Esophagus squamous epithelium (tissue), 5 donors: ENCODE measurements around the gene SLC28A2. TPM values are rescaled to one million over a fixed set of nuclear protein-coding genes. Genes with fewer than 3 reads are reported as not detected.
"Not testable (repeated sequence)": the region's sequence is repeated elsewhere in the genome, so short reads cannot be mapped to it uniquely, and the experiment has no call there.

Experiments
- DNase-seq: peaks from one replicate; lab custom pipeline; 2025; lab: John Stamatoyannopoulos, UW
- H3K27ac ChIP-seq, 4 donors: fragments of 200-600 bp; sonication (generic); one replicate each; pipeline ENCODE4 v1.5.1; 2016 to 2019; ENCODE audit warnings: mild to moderate bottlenecking in 1 of 4
- H3K27me3 ChIP-seq, 4 donors: fragments of 200-600 bp; sonication (generic); 1 replicate in 3 of 4; 2 replicates in 1 of 4; pipeline versions ENCODE4 v1.5.1 to v1.6.0; 2017 to 2021; ENCODE audit warnings: antibody characterized with exemption in 1 of 4
- H3K36me3 ChIP-seq, 3 donors: fragments of 200-600 bp; sonication (generic); one replicate each; pipeline ENCODE4 v1.5.1; 2016 to 2019
- H3K4me1 ChIP-seq, 3 donors: fragments of 200-600 bp; sonication (generic); one replicate each; pipeline ENCODE4 v1.5.1; 2017 to 2019
- H3K4me3 ChIP-seq, 4 donors: fragments of 200-600 bp; sonication (generic); 1 replicate in 3 of 4; 2 replicates in 1 of 4; pipeline ENCODE4 v1.5.1; 2016 to 2019; ENCODE audit warnings: mild to moderate bottlenecking in 2 of 4, moderate library complexity in 1 of 4
- H3K9me3 ChIP-seq, 3 donors: fragments of 200-600 bp; sonication (generic); one replicate each; pipeline ENCODE4 v1.5.1; 2016 to 2019
- POLR2A ChIP-seq, 4 donors: fragments of 450-650 bp; IDR thresholded peaks; one replicate each; pipeline ENCODE4 v1.6.1; 2017; ENCODE audit warnings: antibody characterized with exemption in 4 of 4, mild to moderate bottlenecking in 4 of 4, moderate library complexity in 3 of 4
- WGBS, 2 donors: methylation state at CpG; one replicate each; pipeline ENCODE4 v1.1.5; 2018; 5-methylcytosine and 5-hydroxymethylcytosine counted together
- intact Hi-C: fragments of 100-400 bp; cut with DNase I; formaldehyde crosslinking; loops from one replicate; pipeline ENCODE4 v1.15.0; 2022
- total RNA-seq, 4 donors: library from RNA; depleted of rRNA; stranded (reverse); fragments of >200 nt; gene quantifications; one replicate each; pipeline ENCODE4 v1.1.0, GENCODE V29; 2016
- TF ChIP-seq, protein P1 (sequence below), 6 experiments: fragments of 450-650 bp in 4 of 6; fragments of 200-600 bp in 2 of 6; sonication (generic) in 2 of 6; IDR thresholded peaks; one replicate each; pipeline ENCODE4 v1.5.1; 2016 to 2019; ENCODE audit warnings: antibody characterized with exemption in 6 of 6, mild to moderate bottlenecking in 4 of 6, moderate library complexity in 4 of 6
- donor health status: DM: yes; HTN: yes; CAD: no.

SLC28A2 gene
- total RNA-seq, 4 donors from 2014 or later: not detected

GRCh38 chr15:45287390-45287956, 35.4 kb downstream of the SLC28A2 start:
- DNase-seq: no peak
- Histone ChIP-seq H3K4me1 (no peaks in the 10 kb centered on the region), H3K27ac (no peak overlapping the region), H3K4me3 (no peak overlapping the region), H3K9me3 (no peaks in the 10 kb centered on the region), H3K27me3 (peaks cover 0 to 14% (median 0%) of the 10 kb centered on the region in 4 donors), H3K36me3 (no peaks in the 10 kb centered on the region)
- TF ChIP-seq, protein P1, sequence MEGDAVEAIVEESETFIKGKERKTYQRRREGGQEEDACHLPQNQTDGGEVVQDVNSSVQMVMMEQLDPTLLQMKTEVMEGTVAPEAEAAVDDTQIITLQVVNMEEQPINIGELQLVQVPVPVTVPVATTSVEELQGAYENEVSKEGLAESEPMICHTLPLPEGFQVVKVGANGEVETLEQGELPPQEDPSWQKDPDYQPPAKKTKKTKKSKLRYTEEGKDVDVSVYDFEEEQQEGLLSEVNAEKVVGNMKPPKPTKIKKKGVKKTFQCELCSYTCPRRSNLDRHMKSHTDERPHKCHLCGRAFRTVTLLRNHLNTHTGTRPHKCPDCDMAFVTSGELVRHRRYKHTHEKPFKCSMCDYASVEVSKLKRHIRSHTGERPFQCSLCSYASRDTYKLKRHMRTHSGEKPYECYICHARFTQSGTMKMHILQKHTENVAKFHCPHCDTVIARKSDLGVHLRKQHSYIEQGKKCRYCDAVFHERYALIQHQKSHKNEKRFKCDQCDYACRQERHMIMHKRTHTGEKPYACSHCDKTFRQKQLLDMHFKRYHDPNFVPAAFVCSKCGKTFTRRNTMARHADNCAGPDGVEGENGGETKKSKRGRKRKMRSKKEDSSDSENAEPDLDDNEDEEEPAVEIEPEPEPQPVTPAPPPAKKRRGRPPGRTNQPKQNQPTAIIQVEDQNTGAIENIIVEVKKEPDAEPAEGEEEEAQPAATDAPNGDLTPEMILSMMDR (IDR thresholded peaks at IDR 0.05): no peak
- no peak for TF ChIP-seq POLR2A (IDR thresholded peaks at IDR 0.05)
- intact Hi-C loops: no loop called here
- 72 to 95% methylated on average over 2 of the region's 2 CpGs for WGBS, 2 donors

DNA sequence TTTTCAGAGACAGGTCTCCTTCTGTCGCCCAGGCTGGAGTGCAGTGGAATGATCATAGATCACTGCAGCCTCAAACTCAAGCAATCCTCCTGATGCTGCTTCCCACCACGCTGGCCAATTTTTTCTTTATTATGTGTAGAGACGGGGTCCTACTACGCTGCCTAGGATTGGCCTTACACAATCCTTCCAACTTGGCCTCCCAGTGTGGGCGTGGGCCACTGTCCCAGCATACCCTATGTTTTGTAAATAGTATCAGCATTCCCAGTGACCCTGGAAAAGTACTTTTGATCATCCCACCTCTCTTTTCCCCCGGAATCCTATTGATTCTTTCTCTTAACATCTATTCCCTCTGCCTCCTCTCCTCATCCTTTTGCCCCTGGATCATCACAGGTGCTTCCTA, 36.9 kb downstream of the SLC28A2 start:
- intact Hi-C loops: no loop called here
- no peaks in the 10 kb centered on the region for H3K9me3 ChIP-seq
- TF ChIP-seq POLR2A (IDR thresholded peaks at IDR 0.05): no peak
- TF ChIP-seq, protein P1 (IDR thresholded peaks at IDR 0.05): no peak
- DNase-seq: no peak
- peaks cover 0 to 4% (median 0%) of the 10 kb centered on the region in 4 donors for H3K27me3 ChIP-seq
- WGBS, 2 donors: 65 to 71% methylated on average over 6 of the region's 6 CpGs
- no peaks in the 10 kb centered on the region for H3K4me1 ChIP-seq
- no peak overlapping the region for H3K27ac ChIP-seq
- H3K4me3 ChIP-seq: no peak overlapping the region
- H3K36me3 ChIP-seq: no peaks in the 10 kb centered on the region

GRCh38 chr15:45291822-45292582, 40.0 kb downstream of the SLC28A2 start:
- DNase-seq: no peak
- no peak for TF ChIP-seq POLR2A (IDR thresholded peaks at IDR 0.05)
- TF ChIP-seq, protein P1 (IDR thresholded peaks at IDR 0.05): no peak
- no peak overlapping the region for H3K27ac ChIP-seq
- no peaks in the 10 kb centered on the region for H3K27me3 ChIP-seq
- H3K4me1 ChIP-seq: no peaks in the 10 kb centered on the region
- H3K4me3 ChIP-seq: no peak overlapping the region
- 78 to 80% methylated on average over 6 of the region's 9 CpGs for WGBS, 2 donors
- no peaks in the 10 kb centered on the region for H3K9me3 ChIP-seq
- intact Hi-C loops: no loop called here
- no peaks in the 10 kb centered on the region for H3K36me3 ChIP-seq

DNA sequence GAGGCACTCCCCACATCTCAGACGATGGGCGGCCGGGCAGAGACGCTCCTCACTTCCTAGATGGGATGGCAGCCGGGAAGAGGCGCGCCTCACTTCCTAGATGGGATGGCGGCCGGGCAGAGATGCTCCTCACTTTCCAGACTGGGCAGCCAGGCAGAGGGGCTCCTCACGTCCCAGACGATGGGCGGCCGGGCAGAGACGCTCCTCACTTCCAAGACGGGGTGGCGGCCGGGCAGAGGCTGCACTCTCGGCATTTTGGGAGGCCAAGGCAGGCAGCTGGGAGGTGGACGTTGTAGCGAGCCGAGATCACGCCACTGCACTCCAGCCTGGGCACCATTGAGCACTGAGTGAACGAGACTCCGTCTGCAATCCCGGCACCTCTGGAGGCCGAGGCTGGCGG, 41.3 kb downstream of the SLC28A2 start:
- WGBS, 2 donors: 95% methylated on average over 4 of the region's 27 CpGs; no CpG with 5 or more reads in 1 of the 2 donors
- H3K4me1 ChIP-seq, H3K36me3 ChIP-seq, H3K4me3 ChIP-seq, DNase-seq, intact Hi-C loops, H3K27ac ChIP-seq, H3K9me3 ChIP-seq, H3K27me3 ChIP-seq: not testable (repeated sequence)

DNA sequence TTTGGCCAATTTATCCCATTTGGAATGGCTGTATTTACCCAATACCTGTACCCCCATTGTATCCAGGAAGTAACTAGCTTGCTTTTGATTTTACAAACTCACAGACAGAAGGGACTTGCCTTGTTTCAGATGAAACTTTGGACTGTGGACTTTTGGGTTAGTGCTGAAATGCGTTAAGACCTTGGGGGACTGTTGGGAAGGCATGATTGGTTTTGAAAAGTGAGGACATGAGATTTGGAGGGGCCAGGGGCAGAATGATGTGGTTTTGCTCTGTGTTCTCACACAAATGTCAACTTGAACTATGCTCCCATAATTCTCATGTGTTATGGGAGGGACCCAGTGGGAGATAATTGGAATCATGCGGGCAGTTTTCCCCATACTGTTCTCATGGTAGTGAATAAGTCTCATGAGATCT, 46.9 kb downstream of the SLC28A2 start:
- H3K4me1 ChIP-seq, H3K36me3 ChIP-seq, intact Hi-C loops, H3K27ac ChIP-seq, H3K9me3 ChIP-seq, H3K27me3 ChIP-seq, DNase-seq, H3K4me3 ChIP-seq: not testable (repeated sequence)
- 97 to 100% methylated on average over 2 of the region's 2 CpGs for WGBS, 2 donors

GRCh38 chr15:45304711-45305110, 52.7 kb downstream of the SLC28A2 start:
- intact Hi-C loops: loop anchor here (5.0 kb wide), 1 partner anchor 88 kb away; no protein-coding TSS in a partner anchor
- Histone ChIP-seq H3K36me3 (no peaks in the 10 kb centered on the region), H3K4me1 (peaks cover 0 to 11% (median 4%) of the 10 kb centered on the region in 3 donors), H3K27me3 (peaks cover 0 to 11% (median 0%) of the 10 kb centered on the region in 4 donors), H3K9me3 (no peaks in the 10 kb centered on the region), H3K27ac (no peak overlapping the region), H3K4me3 (no peak overlapping the region)
- no peak for TF ChIP-seq POLR2A (IDR thresholded peaks at IDR 0.05)
- TF ChIP-seq, protein P1 (IDR thresholded peaks at IDR 0.05): no peak
- WGBS, 2 donors: 87 to 88% methylated on average over 3 of the region's 3 CpGs
- no peak for DNase-seq
